SIG-M5 treated with dmso at 0.1 percent for 504 hours (cell line): ENCODE data around the gene MRTO4.
"Not testable (repeated sequence)": the region's sequence is repeated elsewhere in the genome, so short reads cannot be mapped to it uniquely, and the experiment has no call there.

Experiments used
- DNase-seq: peaks from one replicate; lab custom pipeline; 2025; ENCODE audit not compliant: unreplicated experiment; lab: John Stamatoyannopoulos, UW

MRTO4 gene

GRCh38 chr1:19222979-19223824 is 28.4 kb upstream of the MRTO4 start:
- no peak for DNase-seq

GRCh38 chr1:19229229-19229628 is 22.4 kb upstream of the MRTO4 start:
- no peak for DNase-seq

- DNase-seq, result no peak
Observed at GRCh38 chr1:19229828-19230325, 21.7 kb upstream of the MRTO4 start.

- DNase-seq, result not testable (repeated sequence)
Observed at GRCh38 chr1:19231736-19232523, 19.7 kb upstream of the MRTO4 start.

- no peak for DNase-seq
Observed at GRCh38 chr1:19232524-19232846, 19.1 kb upstream of the MRTO4 start.

- no peak for DNase-seq
Observed at GRCh38 chr1:19234224-19234623, 17.4 kb upstream of the MRTO4 start.

- no peak for DNase-seq
Observed at GRCh38 chr1:19239876-19240275, 11.7 kb upstream of the MRTO4 start.

- peak; percentile 80 for DNase-seq
Observed at GRCh38 chr1:19240673-19241538, 10.7 kb upstream of the MRTO4 start.

GRCh38 chr1:19250629-19251304 is 838 bp upstream of the MRTO4 start:
- DNase-seq, result no peak

- DNase-seq, result no peak
Observed at GRCh38 chr1:19254416-19254815, 2.8 kb downstream of the MRTO4 start.

- DNase-seq, result no peak
Observed at GRCh38 chr1:19255288-19255687, 3.7 kb downstream of the MRTO4 start.

GRCh38 chr1:19256301-19256700 is 4.7 kb downstream of the MRTO4 start:
- not testable (repeated sequence) for DNase-seq

GRCh38 chr1:19257178-19257914 is 5.7 kb downstream of the MRTO4 start:
- DNase-seq, result no peak

GRCh38 chr1:19258353-19258752 is 6.7 kb downstream of the MRTO4 start:
- no peak for DNase-seq

- DNase-seq, result no peak
Observed at GRCh38 chr1:19260211-19261138, 8.9 kb downstream of the MRTO4 start.

GRCh38 chr1:19262047-19262446 is 10.4 kb downstream of the MRTO4 start:
- no peak for DNase-seq

GRCh38 chr1:19262744-19263143 is 11.1 kb downstream of the MRTO4 start:
- DNase-seq, result no peak

- no peak for DNase-seq
Observed at GRCh38 chr1:19268445-19268844, 16.8 kb downstream of the MRTO4 start.
